NCI-H82 treated with DMSO at 0.1 percent for 48 hours (cell line): Measurements from ENCODE around the gene CNN3.
A peak's percentile ranks its signal among the peaks of the same experiment; 100 is the strongest.

Experiments
- DNase-seq: peaks from one replicate; lab custom pipeline; 2025; ENCODE audit not compliant: unreplicated experiment; lab: John Stamatoyannopoulos, UW

CNN3 gene

GRCh38 chr1:94888201-94888600 is 38.7 kb downstream of the CNN3 start:
- no peak for DNase-seq

GRCh38 chr1:94887603-94888171 is 39.2 kb downstream of the CNN3 start:
- no peak for DNase-seq

DNA sequence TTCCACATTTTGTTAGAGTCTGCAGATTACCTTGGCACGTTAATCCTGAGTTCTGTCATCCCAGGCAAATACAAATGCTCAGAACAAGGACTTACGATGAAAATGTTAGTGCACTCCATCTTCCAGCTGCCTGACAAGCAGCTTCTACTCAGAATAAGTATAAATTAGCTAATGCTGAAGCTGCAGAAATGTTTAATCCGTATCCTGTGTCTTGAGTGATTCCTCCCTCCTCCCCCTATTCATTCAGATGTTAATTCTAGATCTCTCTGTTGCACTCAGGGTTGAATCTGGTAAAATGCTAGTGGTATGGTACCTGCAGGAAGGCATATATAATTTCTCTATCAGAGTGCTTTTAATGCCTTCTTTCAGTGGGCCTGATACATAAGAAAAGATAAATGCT is 39.8 kb downstream of the CNN3 start:
- DNase-seq = no peak

DNA sequence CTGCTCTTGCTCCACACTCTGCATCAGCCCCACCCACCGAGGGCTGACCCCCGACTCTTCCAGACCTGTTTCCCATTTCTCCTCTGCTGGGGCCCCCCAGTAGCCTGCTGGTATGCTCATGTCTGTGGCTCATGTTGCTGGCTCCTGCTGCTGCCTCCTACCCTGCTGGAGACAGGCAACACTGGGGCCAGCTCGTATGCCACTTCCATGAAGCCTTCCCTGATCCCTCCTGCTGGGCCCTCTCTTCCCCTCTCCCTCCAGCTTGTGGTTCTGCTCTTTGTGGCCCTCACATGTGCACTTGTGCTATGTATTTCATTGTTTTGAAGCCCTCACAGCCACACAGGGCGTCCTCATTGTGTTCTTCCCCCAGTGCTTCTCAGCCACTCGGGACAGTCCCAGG is 40.5 kb downstream of the CNN3 start:
- no peak for DNase-seq

DNA sequence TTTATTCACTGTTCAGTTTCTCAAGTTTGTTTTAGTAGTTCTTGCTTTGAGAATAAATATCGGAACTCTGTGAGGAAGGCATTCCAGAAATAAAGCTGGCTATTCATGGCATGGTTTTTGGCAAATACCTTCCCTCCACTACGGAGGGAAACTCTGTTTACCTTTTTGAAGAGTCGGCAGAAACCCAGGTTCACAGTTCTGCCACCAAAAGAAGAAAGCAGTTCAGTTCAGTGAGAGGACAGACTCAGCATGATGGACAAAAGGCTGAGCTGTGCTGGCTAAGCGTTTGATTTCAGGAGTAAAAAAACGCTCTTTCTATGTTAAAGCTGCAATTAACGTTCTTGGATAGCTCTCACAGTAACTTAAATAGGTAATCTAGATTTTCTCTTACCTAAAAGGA is 42.4 kb downstream of the CNN3 start:
- DNase-seq = no peak

DNA sequence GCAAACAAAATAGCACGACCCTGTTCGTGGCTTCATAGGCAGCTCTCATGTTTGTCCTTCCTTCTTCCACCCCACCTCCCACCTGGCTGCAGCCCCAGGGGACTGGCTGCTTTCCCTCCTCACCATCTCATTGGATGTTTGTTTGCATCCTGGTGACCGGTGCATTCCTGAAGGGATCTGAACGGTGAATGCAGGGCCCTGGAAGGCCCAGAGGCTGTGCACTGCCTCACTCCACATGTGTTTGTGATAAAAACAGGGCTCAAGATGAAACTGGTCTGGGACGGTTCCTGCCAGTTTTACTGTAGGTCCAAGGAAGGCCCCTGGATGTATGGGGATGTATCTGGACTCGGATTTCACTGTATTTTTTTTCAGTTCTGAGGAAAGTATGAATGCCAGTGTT is 42.8 kb downstream of the CNN3 start:
- no peak for DNase-seq

- no peak for DNase-seq
Measured at GRCh38 chr1:94883691-94884090, 43.2 kb downstream of the CNN3 start.

DNA sequence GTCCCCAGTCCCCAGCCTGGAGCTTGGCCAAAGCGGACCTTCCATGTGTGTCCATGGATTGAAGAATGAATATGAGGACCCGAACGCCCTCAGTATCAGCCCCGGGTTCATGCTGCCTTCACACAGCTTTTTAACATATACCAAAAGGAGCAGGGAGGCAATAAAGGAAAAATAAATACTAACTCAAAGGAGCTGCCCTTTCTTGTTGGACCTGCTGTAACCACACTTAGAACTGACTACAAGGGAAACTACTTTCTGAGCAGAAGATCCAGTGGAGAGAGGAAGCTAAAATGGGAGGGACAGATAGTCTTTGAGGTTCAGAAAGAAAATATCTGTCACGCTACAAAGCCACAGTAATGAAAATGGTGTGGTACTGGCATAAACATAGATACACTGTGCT is 48.6 kb downstream of the CNN3 start:
- no peak for DNase-seq

DNA sequence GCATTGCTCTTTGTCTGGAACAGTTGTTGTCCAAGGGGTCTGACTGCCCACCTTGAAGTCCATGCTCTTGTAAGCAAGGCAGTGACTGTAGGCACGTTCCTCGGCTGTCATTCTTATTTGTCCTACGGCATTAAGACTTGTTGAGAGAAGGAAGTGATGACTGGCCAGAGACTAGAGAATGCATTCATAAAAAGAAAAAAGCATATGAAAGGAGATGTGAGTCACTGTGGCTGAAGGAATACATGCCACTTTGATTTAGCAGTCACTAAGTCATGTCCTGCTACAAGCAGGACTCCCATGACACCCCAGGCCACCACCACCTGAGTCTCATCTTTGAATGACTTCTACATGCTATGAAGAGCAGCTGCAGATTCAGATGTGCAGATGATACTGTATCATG is 50.5 kb downstream of the CNN3 start:
- DNase-seq = no peak

DNA sequence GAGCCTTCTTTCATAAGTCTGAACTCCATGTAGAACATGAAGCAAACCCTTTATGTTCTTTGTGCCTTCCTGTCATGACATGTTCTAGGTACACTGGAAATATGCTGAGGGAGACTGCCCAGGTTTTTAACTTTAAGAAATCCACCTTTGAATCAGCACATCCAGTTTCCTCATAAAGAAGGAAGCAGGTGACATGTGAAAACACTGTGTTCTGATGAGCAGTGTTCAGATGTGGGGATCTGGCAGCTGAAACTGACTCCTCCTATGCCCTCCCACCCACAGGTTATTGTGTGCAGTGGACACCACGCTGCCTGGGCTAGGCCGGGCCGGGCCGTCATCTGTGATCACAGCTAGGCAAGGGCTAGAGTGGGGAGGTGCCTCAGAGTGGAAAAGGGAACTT is 51.1 kb downstream of the CNN3 start:
- DNase-seq = no peak

DNA sequence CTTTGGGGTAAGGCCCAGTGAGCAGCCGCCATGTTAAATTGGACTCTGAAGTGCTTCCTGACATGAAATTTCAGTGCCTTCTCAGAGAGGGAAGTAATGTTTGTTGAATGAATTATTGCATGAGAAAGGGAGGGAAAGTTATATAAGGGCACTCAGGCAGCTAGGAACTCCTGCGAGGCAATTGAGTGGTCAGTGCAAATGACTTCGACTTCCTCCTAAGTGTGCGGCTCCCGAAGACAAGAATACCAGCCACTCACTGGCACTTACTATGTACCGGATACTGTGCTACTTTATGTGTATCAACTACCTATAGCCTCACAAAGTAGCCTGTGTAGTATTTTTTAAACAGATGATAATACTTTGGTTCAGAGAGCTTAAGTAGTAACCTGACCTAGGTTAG is 52.5 kb downstream of the CNN3 start:
- DNase-seq = no peak

DNA sequence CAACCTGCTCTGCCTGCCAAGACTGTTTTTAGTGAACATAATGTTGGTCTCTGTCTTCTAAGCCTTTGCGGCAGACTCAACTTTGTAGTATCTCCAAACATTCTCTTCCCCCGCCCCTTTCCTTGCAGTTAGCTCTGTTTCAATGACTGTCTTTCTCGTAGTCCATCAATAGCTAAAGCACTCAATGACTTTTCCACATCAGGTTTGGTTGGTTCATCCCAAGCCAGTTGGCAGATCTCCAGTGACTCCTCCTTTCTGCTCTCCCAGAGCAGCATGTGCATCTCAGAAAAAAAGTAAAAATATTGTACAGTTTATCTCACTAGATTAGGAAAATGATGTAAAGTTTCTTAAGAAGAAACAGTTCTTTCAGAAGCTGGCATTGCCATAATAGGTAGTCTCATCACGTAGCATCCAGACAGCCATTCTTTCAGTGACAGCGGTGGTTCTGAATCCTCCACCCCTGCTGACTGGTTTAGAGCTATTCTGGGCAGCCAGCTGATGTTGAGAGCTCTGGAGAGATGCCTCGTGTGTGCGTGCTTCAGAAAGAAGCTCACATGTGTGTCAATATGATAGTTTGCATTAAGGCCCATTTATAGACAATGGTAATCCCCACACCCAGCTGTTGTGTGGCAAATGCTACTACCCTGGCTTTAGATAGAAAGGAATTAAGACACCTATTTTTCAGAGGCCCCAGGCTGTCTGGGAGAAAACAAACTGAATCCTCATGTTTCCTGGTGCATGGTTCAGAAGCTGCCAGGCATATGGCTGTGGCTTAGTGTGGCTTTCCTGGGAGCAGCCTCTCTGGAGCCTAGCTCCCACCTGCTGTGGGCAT is 53.2 kb downstream of the CNN3 start:
- DNase-seq = peak; percentile 84

GRCh38 chr1:94872771-94873495 is 54.0 kb downstream of the CNN3 start:
- no peak for DNase-seq

GRCh38 chr1:94871031-94871430 is 55.9 kb downstream of the CNN3 start:
- DNase-seq = no peak

- no peak for DNase-seq
Measured at GRCh38 chr1:94866164-94866807, 60.6 kb downstream of the CNN3 start.

GRCh38 chr1:94865360-94865759 is 61.5 kb downstream of the CNN3 start:
- no peak for DNase-seq

- no peak for DNase-seq
Measured at GRCh38 chr1:94864821-94865220, 62.1 kb downstream of the CNN3 start.

DNA sequence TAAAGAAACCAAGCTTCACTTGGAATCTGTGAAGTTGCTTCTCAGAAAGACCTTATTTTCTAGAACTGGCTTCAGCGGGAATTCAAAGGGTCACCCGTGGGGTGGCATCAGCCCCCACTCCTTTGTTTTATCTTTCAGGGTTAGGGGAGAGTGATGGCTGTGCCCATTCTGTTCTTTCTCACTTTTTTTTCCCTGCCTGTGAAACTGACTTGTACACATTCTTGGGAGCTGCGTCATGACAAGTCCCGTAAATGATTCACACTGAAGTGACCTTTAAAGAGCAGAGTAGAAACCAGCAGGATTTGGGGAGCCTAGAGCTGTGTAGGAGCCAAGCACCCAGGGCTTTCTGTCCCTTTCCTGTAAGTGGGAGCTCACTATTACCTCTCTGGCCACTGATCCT is 63.0 kb downstream of the CNN3 start:
- no peak for DNase-seq

GRCh38 chr1:94863297-94863911 is 63.5 kb downstream of the CNN3 start:
- DNase-seq = no peak

DNA sequence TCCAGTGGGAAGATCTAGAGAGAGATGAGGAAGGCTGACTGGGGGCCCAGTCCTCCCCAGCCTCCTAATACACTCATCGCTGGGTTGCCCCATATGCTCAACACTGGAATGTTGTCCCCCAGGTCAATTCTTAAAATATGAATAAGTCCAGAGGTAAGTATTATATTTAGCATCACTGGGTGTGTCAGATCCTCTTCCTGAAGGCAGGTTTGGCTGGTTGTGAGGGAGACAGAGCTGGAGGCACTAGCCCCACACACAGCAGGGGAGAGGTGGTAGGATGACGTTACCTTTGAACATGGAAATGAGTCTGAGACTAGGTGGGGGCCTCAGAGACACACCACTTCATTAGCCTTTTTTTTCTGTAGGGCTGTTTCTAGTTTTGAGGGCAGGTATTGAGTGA is 64.2 kb downstream of the CNN3 start:
- no peak for DNase-seq

DNA sequence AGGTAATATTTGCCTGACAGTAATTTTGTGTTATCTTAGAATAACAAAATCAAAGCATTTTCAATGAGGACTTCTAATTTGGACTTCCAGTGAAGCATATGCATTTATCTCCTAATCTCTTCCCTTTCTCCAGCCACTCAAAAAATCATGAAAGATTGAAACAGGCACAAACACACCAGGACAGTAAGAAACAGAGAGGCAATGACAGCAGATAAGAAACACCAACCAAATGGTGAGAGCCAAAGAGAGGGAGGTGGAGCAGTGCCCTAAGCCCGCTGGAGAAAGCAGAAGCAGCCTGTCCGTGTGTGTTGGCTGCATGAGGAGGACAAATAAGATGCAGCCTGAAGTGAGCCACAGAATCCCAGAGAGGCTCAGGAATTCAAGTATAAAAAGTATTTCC is 67.7 kb downstream of the CNN3 start:
- DNase-seq = no peak
